HEK293 (cell line): ENCODE results near the gene PPP3R2.

Experiments
- ATF2 ChIP-seq: fragments of 450-650 bp; formaldehyde crosslinking; IDR thresholded peaks from 2 replicates; pipeline ENCODE4 v1.5.1; 2016; ENCODE audit warnings: missing biosample characterization, missing genetic modification characterization, low read depth
- BCL11B ChIP-seq: fragments of 450-650 bp; formaldehyde crosslinking; IDR thresholded peaks from 2 replicates; pipeline ENCODE4 v1.5.1; 2016; ENCODE audit warnings: low read depth, missing biosample characterization, missing genetic modification characterization
- CTCF ChIP-seq: fragments of 450-650 bp; formaldehyde crosslinking; IDR thresholded peaks from 2 replicates; pipeline ENCODE4 v1.5.1; 2016; ENCODE audit warnings: missing biosample characterization, missing genetic modification characterization
- REPIN1 ChIP-seq: fragments of 450-650 bp; formaldehyde crosslinking; IDR thresholded peaks from 2 replicates; pipeline ENCODE4 v1.5.1; 2017; ENCODE audit warnings: missing biosample characterization, missing genetic modification characterization, low read depth
- REST ChIP-seq: fragments of 450-650 bp; formaldehyde crosslinking; IDR thresholded peaks from 2 replicates; pipeline ENCODE4 v1.5.1; 2016; ENCODE audit warnings: missing biosample characterization, missing genetic modification characterization
- YY1 ChIP-seq: fragments of 450-650 bp; formaldehyde crosslinking; IDR thresholded peaks from 2 replicates; pipeline ENCODE4 v1.5.1; 2018; ENCODE audit warnings: missing biosample characterization, missing genetic modification characterization
- ZNF132 ChIP-seq: fragments of 450-650 bp; formaldehyde crosslinking; IDR thresholded peaks from 2 replicates; pipeline ENCODE4 v1.5.1; 2017; ENCODE audit warnings: missing biosample characterization, missing genetic modification characterization, borderline replicate concordance
- ZNF138 ChIP-seq: fragments of 450-650 bp; formaldehyde crosslinking; IDR thresholded peaks from 2 replicates; pipeline ENCODE4 v1.5.1; 2016; ENCODE audit warnings: missing biosample characterization, missing genetic modification characterization, borderline replicate concordance
- ZNF211 ChIP-seq: fragments of 450-650 bp; formaldehyde crosslinking; IDR thresholded peaks from 2 replicates; pipeline ENCODE4 v1.5.1; 2016; ENCODE audit warnings: low read depth, missing biosample characterization, missing genetic modification characterization
- ZNF335 ChIP-seq: fragments of 450-650 bp; formaldehyde crosslinking; conservative IDR thresholded peaks from 2 replicates; pipeline ENCODE4 v1.5.1; 2016; ENCODE audit warnings: missing biosample characterization, missing genetic modification characterization
- ZNF354C ChIP-seq: fragments of 450-650 bp; formaldehyde crosslinking; IDR thresholded peaks from 2 replicates; pipeline ENCODE4 v1.5.1; 2016; ENCODE audit warnings: missing biosample characterization, missing genetic modification characterization, low read depth, borderline replicate concordance
- ZNF558 ChIP-seq: fragments of 450-650 bp; formaldehyde crosslinking; IDR thresholded peaks from 2 replicates; pipeline ENCODE4 v1.5.1; 2016; ENCODE audit warnings: missing biosample characterization, missing genetic modification characterization
- ZNF660 ChIP-seq: fragments of 450-650 bp; IDR thresholded peaks from 2 replicates; pipeline ENCODE4 v1.5.1; 2018; ENCODE audit warnings: missing biosample characterization, mild to moderate bottlenecking, missing genetic modification characterization
- ZSCAN23 ChIP-seq: fragments of 450-650 bp; formaldehyde crosslinking; IDR thresholded peaks from 2 replicates; pipeline ENCODE4 v1.5.1; 2016; ENCODE audit warnings: missing biosample characterization, missing genetic modification characterization

- TF ChIP-seq BCL11B (tag by site-specific recombination) (no peak), REPIN1 (tag by site-specific recombination) (no peak), ZNF138 (tag by site-specific recombination) (no peak), ZNF660 (no peak), ATF2 (tag by site-specific recombination) (no peak), ZNF132 (no peak), ZNF354C (no peak), YY1 (tag by site-specific recombination) (no peak), CTCF (no peak), ZNF335 (tag by site-specific recombination) (no peak), REST (tag by site-specific recombination) (no peak), ZNF211 (tag by site-specific recombination) (no peak), ZNF558 (tag by site-specific recombination) (no peak), ZSCAN23 (tag by site-specific recombination) (no peak)
These were observed 23.7 kb downstream of the PPP3R2 start for GRCh38 chr9:101571114-101571513.
